Esophagus squamous epithelium (tissue), 4 donors: ENCODE results near the gene HPCAL4.

Source experiments
- CTCF ChIP-seq, 6 experiments: fragments of 450-650 bp in 4 of 6; fragments of 200-600 bp in 2 of 6; sonication (generic) in 2 of 6; IDR thresholded peaks; one replicate each; pipeline ENCODE4 v1.5.1; 2016 to 2019; ENCODE audit warnings: antibody characterized with exemption in 6 of 6, mild to moderate bottlenecking in 4 of 6, moderate library complexity in 4 of 6
- POLR2A ChIP-seq, 4 donors: fragments of 450-650 bp; IDR thresholded peaks; one replicate each; pipeline ENCODE4 v1.6.1; 2017; ENCODE audit warnings: antibody characterized with exemption in 4 of 4, mild to moderate bottlenecking in 4 of 4, moderate library complexity in 3 of 4

GRCh38 chr1:39729842-39730241 is 38.6 kb upstream of the HPCAL4 start:
- TF ChIP-seq CTCF (IDR thresholded peaks at IDR 0.05) (no peak), POLR2A (IDR thresholded peaks at IDR 0.05) (no peak)
